ENCODE data around the gene KLHL22.
"Not testable (repeated sequence)": the region's sequence is repeated elsewhere in the genome, so short reads cannot be mapped to it uniquely, and the experiment has no call there.

KLHL22 gene

DNA sequence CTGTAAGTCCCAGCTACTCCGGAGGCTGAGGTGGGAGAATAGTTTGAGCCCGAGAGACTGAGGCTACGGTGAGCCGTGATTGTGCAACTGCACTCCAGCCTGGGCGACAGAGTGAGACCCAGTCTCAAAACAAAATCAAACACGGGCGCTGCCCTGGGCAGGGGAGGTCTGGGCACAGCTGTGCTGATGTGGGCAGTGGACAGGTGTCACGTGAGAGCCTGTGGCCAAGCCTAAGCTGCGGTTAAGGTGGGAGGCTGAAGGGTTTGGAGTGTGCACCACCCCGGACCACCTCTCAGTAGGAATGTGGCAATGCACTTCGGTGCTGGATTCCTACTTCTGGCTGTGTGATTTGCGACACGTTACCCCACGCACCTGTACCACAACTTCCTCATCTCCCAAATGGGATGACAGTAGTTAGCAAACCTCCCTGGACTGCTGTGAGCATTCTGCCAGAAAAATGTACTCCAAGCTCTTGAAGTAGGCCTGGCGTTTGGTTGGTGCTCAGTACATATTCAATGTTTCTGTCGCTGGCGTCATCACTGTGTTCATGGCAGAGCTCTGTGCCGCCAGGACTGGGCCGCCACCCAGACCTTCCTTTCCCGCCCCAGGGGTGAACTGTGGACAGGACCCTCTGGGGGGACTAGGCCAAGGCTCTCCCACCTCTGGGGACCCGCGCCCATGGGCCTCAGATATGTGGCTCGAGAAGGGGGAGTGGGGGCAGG lies 102.5 kb downstream of the KLHL22 start:
- Histone ChIP-seq H3K27me3 (no peaks in the 10 kb centered on the region), H3K9me3 (no peaks in the 10 kb centered on the region), H3K27ac (no peak overlapping the region), H3K4me3 (ENCODE audit: low read depth in 1 of 2, low read length in 1 of 2) (peak overlapping the region; percentile 64 to 69), H3K36me3 (no peaks in the 10 kb centered on the region), H3K4me1 (ENCODE audit: control insufficient read depth in 1 of 2, insufficient read depth in 1 of 2, low read depth in 1 of 2, low read length in 1 of 2) (peaks cover 13 to 15% of the 10 kb centered on the region in 2 experiments)
- TF ChIP-seq, protein P1, sequence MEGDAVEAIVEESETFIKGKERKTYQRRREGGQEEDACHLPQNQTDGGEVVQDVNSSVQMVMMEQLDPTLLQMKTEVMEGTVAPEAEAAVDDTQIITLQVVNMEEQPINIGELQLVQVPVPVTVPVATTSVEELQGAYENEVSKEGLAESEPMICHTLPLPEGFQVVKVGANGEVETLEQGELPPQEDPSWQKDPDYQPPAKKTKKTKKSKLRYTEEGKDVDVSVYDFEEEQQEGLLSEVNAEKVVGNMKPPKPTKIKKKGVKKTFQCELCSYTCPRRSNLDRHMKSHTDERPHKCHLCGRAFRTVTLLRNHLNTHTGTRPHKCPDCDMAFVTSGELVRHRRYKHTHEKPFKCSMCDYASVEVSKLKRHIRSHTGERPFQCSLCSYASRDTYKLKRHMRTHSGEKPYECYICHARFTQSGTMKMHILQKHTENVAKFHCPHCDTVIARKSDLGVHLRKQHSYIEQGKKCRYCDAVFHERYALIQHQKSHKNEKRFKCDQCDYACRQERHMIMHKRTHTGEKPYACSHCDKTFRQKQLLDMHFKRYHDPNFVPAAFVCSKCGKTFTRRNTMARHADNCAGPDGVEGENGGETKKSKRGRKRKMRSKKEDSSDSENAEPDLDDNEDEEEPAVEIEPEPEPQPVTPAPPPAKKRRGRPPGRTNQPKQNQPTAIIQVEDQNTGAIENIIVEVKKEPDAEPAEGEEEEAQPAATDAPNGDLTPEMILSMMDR (IDR thresholded peaks at IDR 0.05) = no peak

DNA sequence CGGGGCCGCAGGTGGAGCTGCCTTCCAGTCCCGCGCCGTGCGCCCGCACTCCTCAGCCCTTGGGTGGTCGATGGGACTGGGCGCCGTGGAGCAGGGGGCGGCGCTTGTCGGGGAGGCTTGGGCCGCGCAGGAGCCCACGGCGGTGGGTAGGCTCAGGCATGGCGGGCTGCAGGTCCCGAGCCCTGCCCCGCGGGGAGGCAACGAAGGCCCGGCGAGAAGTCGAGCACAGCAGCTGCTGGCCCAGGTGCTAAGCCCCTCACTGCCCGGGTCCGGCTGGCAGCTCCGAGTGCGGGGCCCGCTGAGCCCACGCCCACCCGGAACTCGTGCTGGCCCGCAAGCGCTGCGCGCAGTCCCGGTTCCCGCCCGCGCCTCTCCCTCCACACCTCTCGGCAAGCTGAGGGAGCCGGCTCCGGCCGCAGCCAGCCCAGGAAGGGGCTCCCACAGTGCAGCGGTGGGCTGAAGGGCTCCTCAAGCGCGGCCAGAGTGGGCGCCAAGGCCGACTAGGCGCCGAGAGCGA lies 103.2 kb downstream of the KLHL22 start:
- H3K4me1 ChIP-seq (ENCODE audit: control insufficient read depth in 1 of 2, insufficient read depth in 1 of 2, low read depth in 1 of 2, low read length in 1 of 2) = peaks cover 13 to 15% of the 10 kb centered on the region in 2 experiments
- not testable (repeated sequence) for H3K36me3 ChIP-seq; H3K27me3 ChIP-seq; H3K27ac ChIP-seq; H3K4me3 ChIP-seq (ENCODE audit: low read depth in 1 of 2, low read length in 1 of 2); H3K9me3 ChIP-seq
